ENCODE data around the gene BIRC3.

DNA sequence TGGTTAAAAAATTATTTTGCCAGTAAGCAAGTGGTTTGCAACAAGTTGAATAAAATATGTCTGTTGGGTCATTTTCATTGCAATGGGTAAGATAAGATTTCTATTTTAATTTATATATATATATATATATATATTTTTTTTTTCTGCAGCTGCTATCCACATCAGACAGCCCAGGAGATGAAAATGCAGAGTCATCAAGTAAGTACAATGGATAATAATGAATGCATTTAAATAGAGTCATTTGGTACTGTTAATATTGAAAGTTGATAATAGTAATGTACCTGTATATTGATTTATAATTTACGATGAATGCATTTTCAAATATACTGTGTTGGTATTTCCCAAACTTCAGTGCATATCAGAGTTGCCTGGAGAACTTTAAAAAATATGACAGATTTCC is 11.5 kb downstream of the BIRC3 start:
- TF ChIP-seq, protein P1, sequence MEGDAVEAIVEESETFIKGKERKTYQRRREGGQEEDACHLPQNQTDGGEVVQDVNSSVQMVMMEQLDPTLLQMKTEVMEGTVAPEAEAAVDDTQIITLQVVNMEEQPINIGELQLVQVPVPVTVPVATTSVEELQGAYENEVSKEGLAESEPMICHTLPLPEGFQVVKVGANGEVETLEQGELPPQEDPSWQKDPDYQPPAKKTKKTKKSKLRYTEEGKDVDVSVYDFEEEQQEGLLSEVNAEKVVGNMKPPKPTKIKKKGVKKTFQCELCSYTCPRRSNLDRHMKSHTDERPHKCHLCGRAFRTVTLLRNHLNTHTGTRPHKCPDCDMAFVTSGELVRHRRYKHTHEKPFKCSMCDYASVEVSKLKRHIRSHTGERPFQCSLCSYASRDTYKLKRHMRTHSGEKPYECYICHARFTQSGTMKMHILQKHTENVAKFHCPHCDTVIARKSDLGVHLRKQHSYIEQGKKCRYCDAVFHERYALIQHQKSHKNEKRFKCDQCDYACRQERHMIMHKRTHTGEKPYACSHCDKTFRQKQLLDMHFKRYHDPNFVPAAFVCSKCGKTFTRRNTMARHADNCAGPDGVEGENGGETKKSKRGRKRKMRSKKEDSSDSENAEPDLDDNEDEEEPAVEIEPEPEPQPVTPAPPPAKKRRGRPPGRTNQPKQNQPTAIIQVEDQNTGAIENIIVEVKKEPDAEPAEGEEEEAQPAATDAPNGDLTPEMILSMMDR (conservative IDR thresholded peaks at IDR 0.05), result no peak
- TF ChIP-seq EZH2 (IDR thresholded peaks at IDR 0.05; ENCODE audit: low read depth), result no peak
